ENCODE results near the gene RAB31.

Gene RAB31

GRCh38 chr18:9679125-9679524, 29.0 kb upstream of the RAB31 start:
- H3K4me1 ChIP-seq, result peaks cover 0 to 16% (median 3%) of the 10 kb centered on the region in 10 experiments; a peak in 12 of 20 replicates
- H3K27me3 ChIP-seq, result no peaks in the 10 kb centered on the region
- no peak for TF ChIP-seq Cebpa-rat (IDR thresholded peaks at IDR 0.05)
- H3K36me3 ChIP-seq, result no peaks in the 10 kb centered on the region
- H4K20me1 ChIP-seq, result no peaks in the 10 kb centered on the region
- no peak overlapping the region for H3K4me2 ChIP-seq
- H3K9ac ChIP-seq, result no peak overlapping the region
- H3K27ac ChIP-seq, result no peak overlapping the region
- H3K4me3 ChIP-seq, result no peak overlapping the region
- peaks cover 8 to 28% (median 16%) of the 10 kb centered on the region in 11 experiments for H3K9me3 ChIP-seq (replicated peaks in 1 of 11)

GRCh38 chr18:9681217-9681616, 26.9 kb upstream of the RAB31 start:
- peaks cover 12 to 34% (median 18%) of the 10 kb centered on the region in 10 experiments for H3K4me1 ChIP-seq

GRCh38 chr18:9682572-9682971, 25.5 kb upstream of the RAB31 start:
- Histone ChIP-seq H4K20me1 (no peaks in the 10 kb centered on the region), H3K27me3 (no peaks in the 10 kb centered on the region), H3K9ac (no peak overlapping the region), H3K27ac (no peak overlapping the region), H3K4me2 (no peak overlapping the region), H3K36me3 (no peaks in the 10 kb centered on the region), H3K9me3 (replicated peaks in 1 of 11) (peaks cover 0 to 21% (median 9%) of the 10 kb centered on the region in 11 experiments; a peak in 17 of 22 replicates), H3K4me3 (no peak overlapping the region), H3K4me1 (peaks cover 12 to 34% (median 18%) of the 10 kb centered on the region in 10 experiments)
- no peak for TF ChIP-seq Cebpa-rat (IDR thresholded peaks at IDR 0.05)

More at GRCh38 chr18:9681217-9681616, 26.9 kb upstream of the RAB31 start:
- no peak for TF ChIP-seq Cebpa-rat (IDR thresholded peaks at IDR 0.05)
- no peaks in the 10 kb centered on the region for H3K36me3 ChIP-seq
- no peak overlapping the region for H3K27ac ChIP-seq
- H3K4me2 ChIP-seq, result no peak overlapping the region
- no peaks in the 10 kb centered on the region for H3K27me3 ChIP-seq
- no peaks in the 10 kb centered on the region for H4K20me1 ChIP-seq
- H3K4me3 ChIP-seq, result no peak overlapping the region
- H3K9me3 ChIP-seq (replicated peaks in 1 of 11), result peaks cover 8 to 28% (median 16%) of the 10 kb centered on the region in 11 experiments
- no peak overlapping the region for H3K9ac ChIP-seq

DNA sequence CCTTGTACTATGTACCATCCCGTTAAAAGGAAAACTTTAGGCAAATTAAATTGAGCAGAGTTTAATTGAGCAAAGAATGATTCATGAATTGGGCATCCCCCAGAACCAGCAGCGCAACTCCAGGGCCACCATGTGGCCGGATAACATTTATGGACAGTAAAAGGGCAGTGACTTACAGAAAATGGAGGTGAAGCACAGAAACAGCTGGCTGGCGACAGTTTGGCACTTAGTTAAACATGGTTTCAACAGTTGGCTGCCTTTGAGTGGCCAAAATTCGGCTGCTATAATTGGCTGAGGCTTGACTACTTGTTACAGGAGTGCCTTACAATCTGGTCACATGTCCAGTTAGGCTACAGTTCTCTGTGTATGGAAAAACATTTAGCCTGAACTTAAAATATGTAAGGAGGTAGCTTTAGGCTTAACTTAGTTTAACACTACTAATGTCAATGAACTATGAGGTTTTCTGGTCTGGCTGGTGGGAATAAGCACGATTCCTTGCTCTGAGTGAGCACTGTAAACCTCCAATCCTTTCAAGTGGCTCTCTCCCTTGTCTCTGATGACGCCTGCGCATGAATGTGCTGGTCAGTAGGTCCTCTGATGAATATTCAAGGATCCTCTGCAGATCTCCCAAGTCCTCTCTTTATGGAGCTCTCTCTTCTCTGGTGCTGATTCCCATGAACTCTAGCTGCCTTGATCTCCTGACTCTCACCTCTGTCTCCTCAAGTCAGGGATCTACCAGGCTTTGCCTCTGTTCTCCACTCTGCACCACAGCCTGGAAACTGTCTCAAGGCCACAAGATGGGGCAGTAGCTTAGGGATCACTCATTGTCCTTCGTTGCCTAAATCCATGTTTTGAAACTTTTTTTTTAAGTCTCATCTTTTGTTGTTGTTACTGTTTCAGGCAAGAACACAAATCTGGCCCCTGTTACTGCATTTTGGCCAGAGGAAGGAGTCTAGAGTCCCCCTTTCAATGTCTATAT, 24.4 kb upstream of the RAB31 start:
- Histone ChIP-seq H3K9ac (peak overlapping the region in 4 of 11 experiments; percentile 36 to 58 (median 48); a peak in 3 of 22 replicates), H3K4me3 (no peak overlapping the region), H3K9me3 (replicated peaks in 1 of 11) (peaks cover 0 to 11% (median 0%) of the 10 kb centered on the region in 11 experiments; a peak in 4 of 22 replicates), H3K27ac (peak overlapping the region in 5 of 11 experiments; percentile 34 to 75 (median 68); a peak in 8 of 22 replicates), H3K4me2 (peak overlapping the region in 9 of 11 experiments; percentile 55 to 88 (median 77); a peak in 14 of 22 replicates), H3K27me3 (no peaks in the 10 kb centered on the region), H3K36me3 (no peaks in the 10 kb centered on the region), H4K20me1 (no peaks in the 10 kb centered on the region), H3K4me1 (peaks cover 12 to 34% (median 18%) of the 10 kb centered on the region in 10 experiments)
- no peak for TF ChIP-seq Cebpa-rat (IDR thresholded peaks at IDR 0.05)

DNA sequence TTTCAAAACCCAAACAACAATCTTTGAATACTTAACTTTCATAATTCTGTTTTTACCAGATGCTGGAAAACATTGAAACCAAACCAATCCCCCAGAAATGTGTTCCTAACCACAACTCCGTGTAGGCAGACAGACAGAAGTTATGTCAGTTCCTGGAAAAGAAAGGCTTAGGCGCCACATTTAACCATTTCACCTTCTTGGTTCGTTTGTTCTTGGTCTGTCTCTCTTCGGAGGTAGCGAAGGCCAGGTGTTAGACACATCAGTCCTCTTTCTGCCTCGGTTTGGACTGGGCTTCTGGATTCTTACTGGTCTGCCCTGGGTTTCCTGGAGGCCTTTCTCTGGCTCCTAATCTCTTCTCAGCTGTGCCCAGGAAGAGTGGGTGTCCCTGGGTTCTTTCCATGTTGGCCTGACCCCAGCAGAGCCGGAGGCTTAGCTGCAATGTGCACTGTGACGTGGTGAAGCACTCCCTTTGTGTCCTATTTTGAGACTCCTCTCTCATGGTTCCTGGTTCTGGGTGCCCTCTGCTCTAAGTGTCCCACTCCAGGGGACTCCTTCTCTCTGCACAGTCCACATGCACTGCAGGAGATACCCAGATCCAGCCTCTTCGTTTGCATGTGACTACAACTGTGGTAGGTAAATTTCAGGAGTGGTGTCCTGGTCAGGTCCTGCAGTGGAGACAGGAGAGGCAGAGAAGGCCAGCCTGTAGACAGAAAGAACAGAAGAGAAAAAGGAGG, 23.1 kb upstream of the RAB31 start:
- Histone ChIP-seq H3K27ac (peak overlapping the region in 7 of 11 experiments; percentile 7 to 75 (median 55); a peak in 12 of 22 replicates), H3K36me3 (no peaks in the 10 kb centered on the region), H3K4me1 (peaks cover 12 to 34% (median 18%) of the 10 kb centered on the region in 10 experiments), H4K20me1 (no peaks in the 10 kb centered on the region), H3K4me3 (peak overlapping the region in 1 of 10 experiments; percentile 3; a peak in 1 of 20 replicates), H3K27me3 (no peaks in the 10 kb centered on the region), H3K9me3 (replicated peaks in 1 of 11) (peaks cover 0 to 5% (median 0%) of the 10 kb centered on the region in 11 experiments; a peak in 2 of 22 replicates), H3K4me2 (peak overlapping the region; percentile 39 to 88 (median 67)), H3K9ac (peak overlapping the region in 4 of 11 experiments; percentile 36 to 58 (median 48); a peak in 8 of 22 replicates)
- no peak for TF ChIP-seq Cebpa-rat (IDR thresholded peaks at IDR 0.05)

GRCh38 chr18:9685615-9685890, 22.5 kb upstream of the RAB31 start:
- H3K4me1 ChIP-seq, result peaks cover 12 to 34% (median 18%) of the 10 kb centered on the region in 10 experiments
- peaks cover 0 to 5% (median 0%) of the 10 kb centered on the region in 11 experiments; a peak in 2 of 22 replicates for H3K9me3 ChIP-seq (replicated peaks in 1 of 11)
- peak overlapping the region in 2 of 11 experiments; percentile 42 to 54; a peak in 1 of 22 replicates for H3K9ac ChIP-seq
- no peaks in the 10 kb centered on the region for H3K27me3 ChIP-seq
- peak overlapping the region; percentile 39 to 88 (median 67); a peak in 16 of 22 replicates for H3K4me2 ChIP-seq
- H3K27ac ChIP-seq, result peak overlapping the region in 4 of 11 experiments; percentile 7 to 75 (median 44); a peak in 5 of 22 replicates
- H4K20me1 ChIP-seq, result no peaks in the 10 kb centered on the region
- H3K4me3 ChIP-seq, result no peak overlapping the region
- TF ChIP-seq Cebpa-rat (IDR thresholded peaks at IDR 0.05), result no peak
- H3K36me3 ChIP-seq, result no peaks in the 10 kb centered on the region

- H3K27me3 ChIP-seq, result no peaks in the 10 kb centered on the region
- TF ChIP-seq Cebpa-rat (IDR thresholded peaks at IDR 0.05), result no peak
- no peaks in the 10 kb centered on the region for H3K36me3 ChIP-seq
- H3K27ac ChIP-seq, result no peak overlapping the region
- H4K20me1 ChIP-seq, result no peaks in the 10 kb centered on the region
- H3K4me3 ChIP-seq, result no peak overlapping the region
- no peak overlapping the region for H3K4me2 ChIP-seq
- H3K9ac ChIP-seq, result no peak overlapping the region
- peaks cover 12 to 27% (median 18%) of the 10 kb centered on the region in 10 experiments for H3K4me1 ChIP-seq
- H3K9me3 ChIP-seq (replicated peaks in 1 of 11), result no peaks in the 10 kb centered on the region
Measured at GRCh38 chr18:9688036-9688741, 19.9 kb upstream of the RAB31 start.

GRCh38 chr18:9689253-9689652, 18.8 kb upstream of the RAB31 start:
- no peaks in the 10 kb centered on the region for H3K27me3 ChIP-seq
- no peak overlapping the region for H3K9ac ChIP-seq
- H3K27ac ChIP-seq, result no peak overlapping the region
- H3K4me2 ChIP-seq, result no peak overlapping the region
- H3K4me3 ChIP-seq, result no peak overlapping the region
- no peak for TF ChIP-seq Cebpa-rat (IDR thresholded peaks at IDR 0.05)
- no peaks in the 10 kb centered on the region for H3K9me3 ChIP-seq (replicated peaks in 1 of 11)
- no peaks in the 10 kb centered on the region for H4K20me1 ChIP-seq
- peaks cover 12 to 17% (median 14%) of the 10 kb centered on the region in 10 experiments for H3K4me1 ChIP-seq
- no peaks in the 10 kb centered on the region for H3K36me3 ChIP-seq
